ENCODE measurements around the gene KREMEN1. TPM values are rescaled to one million over a fixed set of nuclear protein-coding genes. Genes with fewer than 3 reads are reported as not detected.

The KREMEN1 gene
- total RNA-seq (10 to 100 TPM in 4 of 5 donors, 1 to 10 TPM in 1; 5.4 to 34.5 (median 13.8) TPM), polyA plus RNA-seq (1 to 10 TPM; 5.8 to 10.0 (median 8.1) TPM)
- long read RNA-seq, donor 1: 0 reads
- long read RNA-seq, donor 2, full-length matches to known transcripts: 3 of 3 reads
- long read RNA-seq, donor 2, partial matches to known transcripts: 0 of 3 reads
- long read RNA-seq, donor 2, other reads (novel, unspliced or antisense): 0 of 3 reads
- long read RNA-seq, donor 3, full-length matches to known transcripts: 2 of 2 reads
- long read RNA-seq, donor 3, partial matches to known transcripts: 0 of 2 reads
- long read RNA-seq, donor 3, other reads (novel, unspliced or antisense): 0 of 2 reads
- long read RNA-seq, donor 4: 0 reads
- long read RNA-seq, donor 5, full-length matches to known transcripts: 3 of 3 reads
- long read RNA-seq, donor 5, partial matches to known transcripts: 0 of 3 reads
- long read RNA-seq, donor 5, other reads (novel, unspliced or antisense): 0 of 3 reads
- long read RNA-seq, donor 6, full-length matches to known transcripts: 10 of 10 reads
- long read RNA-seq, donor 6, partial matches to known transcripts: 0 of 10 reads
- long read RNA-seq, donor 6, other reads (novel, unspliced or antisense): 0 of 10 reads
- long read RNA-seq, donor 7, partial matches to known transcripts: 0 of 1 reads
- long read RNA-seq, donor 7, other reads (novel, unspliced or antisense): 0 of 1 reads
- long read RNA-seq, donor 8, partial matches to known transcripts: 0 of 1 reads
- long read RNA-seq, donor 8, other reads (novel, unspliced or antisense): 0 of 1 reads
- long read RNA-seq, donor 9, full-length matches to known transcripts: 1 of 1 reads
- long read RNA-seq, donor 9, partial matches to known transcripts: 0 of 1 reads
- long read RNA-seq, donor 9, other reads (novel, unspliced or antisense): 0 of 1 reads
- long read RNA-seq, donor 10, full-length matches to known transcripts: 1 of 1 reads
- long read RNA-seq, donor 10, partial matches to known transcripts: 0 of 1 reads
- long read RNA-seq, donor 10, other reads (novel, unspliced or antisense): 0 of 1 reads

GRCh38 chr22:29072979-29073617, at the start of gene KREMEN1:
TSS of gene KREMEN1 (plus strand) at chr22:29073035. CDS start at chr22:29073131, 96 bp downstream.
- Histone ChIP-seq H3K27me3 (peaks cover 0 to 35% (median 11%) of the 10 kb centered on the region in 3 donors), H3K27ac (peak within 1 kb of the TSS; percentile 78 to 84 (median 80)), H3K4me1 (peaks cover 20 to 41% (median 34%) of the 10 kb centered on the region in 4 donors), H3K9me3 (no peaks in the 10 kb centered on the region), H3K36me3 (no peaks in the 10 kb centered on the region), H3K4me3 (peak within 1 kb of the TSS; percentile 67 to 83 (median 71))
- TF ChIP-seq POLR2A (IDR thresholded peaks at IDR 0.05) (no peak), POLR2AphosphoS5 (IDR thresholded peaks at IDR 0.05) (no peak), EP300 (IDR thresholded peaks at IDR 0.05) (no peak), CTCF (IDR thresholded peaks at IDR 0.05) (no peak)
- intact Hi-C loops (cut with DNase I; ENCODE audit: low total_unique reads): no loop called here
- peak in 1 of 2 donors; percentile 56 for DNase-seq
- 0 to 2% (median 1%) methylated on average over 5 to 75 of the region's 76 CpGs for WGBS, 5 donors

GRCh38 chr22:29023172-29023796, 49.6 kb upstream of the KREMEN1 start:
- 50 to 65% (median 57%) methylated on average over 2 to 3 of the region's 3 CpGs for WGBS, 5 donors
- Histone ChIP-seq H3K27me3 (no peaks in the 10 kb centered on the region), H3K4me3 (no peak overlapping the region), H3K4me1 (peaks cover 0 to 28% (median 14%) of the 10 kb centered on the region in 4 donors), H3K27ac (peak overlapping the region in 2 of 5 donors; percentile 6 to 12), H3K36me3 (no peaks in the 10 kb centered on the region), H3K9me3 (no peaks in the 10 kb centered on the region)
- no peak for DNase-seq
- no peak for TF ChIP-seq EP300 (IDR thresholded peaks at IDR 0.05)
- TF ChIP-seq CTCF (IDR thresholded peaks at IDR 0.05): no peak
- no peak for TF ChIP-seq POLR2A (IDR thresholded peaks at IDR 0.05)
- TF ChIP-seq POLR2AphosphoS5 (IDR thresholded peaks at IDR 0.05): no peak
- intact Hi-C loops (cut with DNase I; ENCODE audit: low total_unique reads): no loop called here

- H3K27ac ChIP-seq: no peak overlapping the region
- TF ChIP-seq EP300 (IDR thresholded peaks at IDR 0.05): no peak
- TF ChIP-seq POLR2A (IDR thresholded peaks at IDR 0.05): no peak
- TF ChIP-seq POLR2AphosphoS5 (IDR thresholded peaks at IDR 0.05): no peak
- no peak for TF ChIP-seq CTCF (IDR thresholded peaks at IDR 0.05)
- WGBS, 5 donors: 94 to 98% (median 97%) methylated on average over 3 of the region's 3 CpGs
- intact Hi-C loops (cut with DNase I; ENCODE audit: low total_unique reads): no loop called here
- no peaks in the 10 kb centered on the region for H3K36me3 ChIP-seq
- no peaks in the 10 kb centered on the region for H3K9me3 ChIP-seq
- DNase-seq: no peak
- peaks cover 24 to 58% (median 41%) of the 10 kb centered on the region in 4 donors for H3K4me1 ChIP-seq
- H3K27me3 ChIP-seq: peaks cover 0 to 14% (median 0%) of the 10 kb centered on the region in 3 donors
- no peak overlapping the region for H3K4me3 ChIP-seq
These were observed 46.3 kb upstream of the KREMEN1 start for GRCh38 chr22:29026579-29026978.
